GM12872 (cell line): ENCODE measurements around the gene DCTN5.

ENCODE experiments used
- CTCF ChIP-seq: IDR thresholded peaks from 3 replicates; pipeline ENCODE4 v1.5.1; 2011; ENCODE audit warnings: low read depth, mild to moderate bottlenecking, low read length, moderate library complexity; ENCODE audit not compliant: insufficient read depth

Gene DCTN5

GRCh38 chr16:23691483-23692189 lies 50.4 kb downstream of the DCTN5 start:
- TF ChIP-seq CTCF: no peak

- TF ChIP-seq CTCF: no peak
Measured at GRCh38 chr16:23692190-23692837, 51.0 kb downstream of the DCTN5 start.

GRCh38 chr16:23694265-23694643 lies 53.0 kb downstream of the DCTN5 start:
- TF ChIP-seq CTCF: no peak

- TF ChIP-seq CTCF: no peak
Measured at GRCh38 chr16:23694644-23695373, 53.5 kb downstream of the DCTN5 start.

- TF ChIP-seq CTCF: no peak
Measured at GRCh38 chr16:23695756-23696155, 54.5 kb downstream of the DCTN5 start.

GRCh38 chr16:23699100-23699499 lies 57.8 kb downstream of the DCTN5 start:
- no peak for TF ChIP-seq CTCF

- TF ChIP-seq CTCF: no peak
Measured at GRCh38 chr16:23700093-23700492, 58.8 kb downstream of the DCTN5 start.
